Activated CD8-positive, alpha-beta memory T cell treated with anti-CD3 and anti-CD28 coated beads, Interleukin-2, amount 10 ng/mL, durations not matched to agents 7 days and 5 days (primary cell): ENCODE data around the gene AKT3. TPM values are rescaled to one million over a fixed set of nuclear protein-coding genes. Genes with fewer than 3 reads are reported as not detected.

Experiments used
- ATAC-seq: fragments of 150-1000 bp; cut with Tn5 transposase; one replicate; pipeline ENCODE4 v1.10.0; 2021; ENCODE audit warnings: moderate library complexity
- CTCF ChIA-PET: fragments of 350-600 bp; sonication (Branson Sonifier 250); formaldehyde crosslinking; loops from one replicate; lab custom pipeline; 2021; ENCODE audit warnings: antibody characterized with exemption; lab: Charles Lee
- DNase-seq: peaks from one replicate; pipeline ENCODE4 v3.0.0-alpha.2; 2020
- H3K27ac Mint-ChIP-seq: one replicate; pipeline ENCODE4 v1.8.0; 2021; ENCODE audit warnings: mild to moderate bottlenecking, mixed read lengths
- H3K27me3 Mint-ChIP-seq: one replicate; pipeline ENCODE4 v1.8.0; 2021; ENCODE audit warnings: mixed read lengths
- H3K36me3 Mint-ChIP-seq: one replicate; pipeline ENCODE4 v1.8.0; 2021; ENCODE audit warnings: mild to moderate bottlenecking, mixed read lengths
- H3K4me1 Mint-ChIP-seq: one replicate; pipeline ENCODE4 v1.8.0; 2021; ENCODE audit warnings: mixed read lengths
- H3K4me3 Mint-ChIP-seq: one replicate; pipeline ENCODE4 v1.8.0; 2021; ENCODE audit warnings: mild to moderate bottlenecking, moderate library complexity, mixed read lengths
- H3K9me3 Mint-ChIP-seq: one replicate; pipeline ENCODE4 v1.8.0; 2022; ENCODE audit warnings: low read depth, mixed read lengths
- total RNA-seq, 2 experiments: library from RNA; stranded (reverse); gene quantifications; one replicate each; pipeline ENCODE4 v1.2.3, GENCODE V29; 2021

The AKT3 gene
- total RNA-seq, 2 experiments from 2014 or later: 40.8 to 42.6 TPM

DNA sequence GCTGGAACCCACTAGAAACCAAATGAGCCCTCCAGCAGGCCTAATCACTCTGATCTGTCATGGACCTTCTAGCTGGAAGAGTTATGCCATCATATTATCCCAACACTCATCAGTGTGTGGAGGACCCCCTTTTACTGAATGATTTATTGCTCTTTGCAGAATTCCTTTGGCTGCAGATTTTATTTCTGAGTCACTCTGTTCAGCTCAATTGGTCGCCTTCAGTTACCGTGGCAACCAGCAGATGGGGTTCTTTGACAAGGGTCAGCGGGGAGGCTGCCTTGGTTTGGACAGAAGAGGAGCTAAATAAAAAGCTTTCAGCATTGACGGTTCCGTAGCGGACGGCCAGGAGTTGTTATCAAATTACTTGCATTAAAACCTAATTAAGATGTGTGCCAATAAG, 374.1 kb downstream of the AKT3 start:
- ATAC-seq (no peak), DNase-seq (no peak)
- H3K27ac Mint-ChIP-seq: no peak overlapping the region
- H3K36me3 Mint-ChIP-seq: peaks cover 3% of the 10 kb centered on the region
- CTCF ChIA-PET: interaction anchor here (1.2 kb wide), 2 partner anchors 25 to 272 kb away, joined by 3 to 4 read pairs; no protein-coding TSS in a partner anchor
- no peaks in the 10 kb centered on the region for H3K27me3 Mint-ChIP-seq
- no peak overlapping the region for H3K4me3 Mint-ChIP-seq
- H3K9me3 Mint-ChIP-seq: no peaks in the 10 kb centered on the region
- peaks cover 11% of the 10 kb centered on the region for H3K4me1 Mint-ChIP-seq

DNA sequence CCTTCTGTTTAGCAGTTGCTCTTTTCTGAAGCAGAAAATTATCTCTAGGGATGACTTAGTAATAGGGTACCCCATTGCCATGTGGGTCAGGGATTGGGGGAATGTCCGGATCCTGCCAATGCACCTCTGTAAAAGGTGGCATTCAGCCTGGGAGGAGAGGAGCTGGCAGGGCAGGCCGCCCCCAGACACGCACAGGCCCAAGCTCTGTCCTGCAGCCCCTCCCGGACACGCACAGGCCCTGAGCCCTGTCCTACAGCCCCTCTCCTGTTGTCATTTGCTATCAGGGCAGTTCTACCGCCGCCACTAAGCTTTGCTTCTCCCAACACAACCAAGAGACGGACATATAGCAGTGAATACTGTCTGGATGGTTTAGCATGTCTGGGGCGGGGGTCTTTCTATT, 375.1 kb downstream of the AKT3 start:
- Mint-ChIP-seq H3K27me3 (no peaks in the 10 kb centered on the region), H3K9me3 (no peaks in the 10 kb centered on the region)
- CTCF ChIA-PET: no interaction called here

DNA sequence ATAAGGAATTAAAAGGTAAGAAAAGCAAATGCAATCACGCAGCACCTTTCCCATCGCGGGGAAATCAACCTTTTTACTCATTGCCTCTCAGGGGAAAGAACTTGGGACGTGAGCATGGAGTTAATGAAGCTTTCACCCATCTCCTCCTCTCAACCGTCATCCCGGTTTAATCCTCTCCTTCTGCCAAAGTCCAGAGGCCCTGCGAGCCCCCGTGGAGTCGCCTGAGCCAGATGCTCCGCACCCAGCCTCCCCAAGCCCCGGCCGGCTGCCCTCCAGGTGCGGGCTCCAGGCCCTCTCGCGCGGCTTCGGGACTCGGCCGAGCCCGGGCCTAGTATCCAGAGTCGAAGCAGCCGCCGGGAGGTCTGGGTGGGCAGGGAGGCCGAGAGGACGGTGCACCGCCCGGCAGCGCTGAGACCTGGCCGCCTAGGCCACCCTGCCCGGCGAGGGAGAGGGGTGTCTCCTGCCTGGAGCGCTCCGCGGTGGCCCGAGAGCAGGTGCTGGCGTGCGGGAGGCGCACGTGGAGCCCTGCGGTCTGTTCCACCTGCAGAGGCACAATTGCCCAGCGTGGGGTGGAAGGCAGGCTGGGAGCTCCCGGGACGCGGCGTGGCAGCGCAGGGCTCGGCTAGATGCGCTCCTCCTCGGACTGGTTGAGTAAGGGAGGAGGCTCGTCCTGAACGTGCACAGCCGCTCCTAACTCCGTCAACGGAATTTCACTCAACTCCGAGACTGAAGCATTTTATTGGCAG, 375.7 kb downstream of the AKT3 start:
- H3K4me1 Mint-ChIP-seq: peaks cover 8% of the 10 kb centered on the region
- no peaks in the 10 kb centered on the region for H3K9me3 Mint-ChIP-seq
- no peak overlapping the region for H3K27ac Mint-ChIP-seq
- H3K27me3 Mint-ChIP-seq: no peaks in the 10 kb centered on the region
- ATAC-seq (no peak), DNase-seq (no peak)
- peaks cover 3% of the 10 kb centered on the region for H3K36me3 Mint-ChIP-seq
- CTCF ChIA-PET: no interaction called here
- H3K4me3 Mint-ChIP-seq: no peak overlapping the region

More for the DNA sequence above, 375.1 kb downstream of the AKT3 start:
- Mint-ChIP-seq H3K27ac (no peak overlapping the region), H3K4me3 (no peak overlapping the region), H3K4me1 (peaks cover 8% of the 10 kb centered on the region), H3K36me3 (peaks cover 3% of the 10 kb centered on the region)
- ATAC-seq: no peak
- no peak for DNase-seq

DNA sequence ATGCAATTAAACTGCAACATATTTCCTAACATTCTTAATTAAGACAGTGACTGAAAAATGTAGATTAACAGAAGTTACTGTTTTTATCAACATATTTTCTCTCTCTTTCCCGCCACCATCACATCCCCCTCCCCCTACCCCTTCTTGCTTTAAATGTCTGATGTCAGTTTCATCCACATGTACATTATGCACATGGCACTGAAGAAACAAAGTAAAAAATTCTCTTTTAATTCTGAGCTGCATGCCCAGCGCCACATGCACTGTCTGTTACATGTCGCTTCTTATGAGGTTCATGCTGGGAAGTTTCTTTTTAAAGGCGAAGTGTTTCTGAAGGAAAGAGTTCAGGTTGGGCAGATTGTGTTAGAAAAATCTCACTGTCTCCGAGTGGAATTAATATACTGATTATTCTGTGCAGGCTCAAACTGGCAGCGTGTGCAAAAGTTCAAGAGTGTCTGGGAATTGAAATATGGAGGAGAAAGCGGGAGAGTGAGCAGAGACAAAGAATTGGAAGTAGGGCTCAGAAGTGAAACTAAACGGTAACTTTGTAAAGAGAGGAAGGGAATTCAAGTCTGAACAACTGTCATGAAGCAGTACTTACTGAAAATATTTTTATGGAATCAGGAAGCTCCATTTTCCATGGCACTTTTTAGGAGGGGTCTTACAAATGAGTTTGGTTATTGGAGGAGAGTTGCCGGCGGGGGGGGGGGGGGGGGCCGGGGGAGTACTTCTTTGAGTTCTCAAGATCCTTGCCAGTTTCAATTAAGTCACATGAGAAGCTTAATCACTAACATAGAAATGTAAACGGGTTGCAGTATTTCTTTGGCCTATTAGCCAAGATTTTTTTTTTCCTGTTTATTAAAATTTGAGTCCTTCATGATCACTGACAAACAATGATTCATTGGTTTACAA, 376.6 kb downstream of the AKT3 start:
- Mint-ChIP-seq H3K36me3 (peaks cover 3% of the 10 kb centered on the region), H3K27ac (peak overlapping the region; percentile 79), H3K4me1 (peaks cover 8% of the 10 kb centered on the region), H3K27me3 (no peaks in the 10 kb centered on the region), H3K4me3 (peak overlapping the region; percentile 75), H3K9me3 (no peaks in the 10 kb centered on the region)
- DNase-seq (no peak), ATAC-seq (no peak)
- CTCF ChIA-PET: no interaction called here

DNA sequence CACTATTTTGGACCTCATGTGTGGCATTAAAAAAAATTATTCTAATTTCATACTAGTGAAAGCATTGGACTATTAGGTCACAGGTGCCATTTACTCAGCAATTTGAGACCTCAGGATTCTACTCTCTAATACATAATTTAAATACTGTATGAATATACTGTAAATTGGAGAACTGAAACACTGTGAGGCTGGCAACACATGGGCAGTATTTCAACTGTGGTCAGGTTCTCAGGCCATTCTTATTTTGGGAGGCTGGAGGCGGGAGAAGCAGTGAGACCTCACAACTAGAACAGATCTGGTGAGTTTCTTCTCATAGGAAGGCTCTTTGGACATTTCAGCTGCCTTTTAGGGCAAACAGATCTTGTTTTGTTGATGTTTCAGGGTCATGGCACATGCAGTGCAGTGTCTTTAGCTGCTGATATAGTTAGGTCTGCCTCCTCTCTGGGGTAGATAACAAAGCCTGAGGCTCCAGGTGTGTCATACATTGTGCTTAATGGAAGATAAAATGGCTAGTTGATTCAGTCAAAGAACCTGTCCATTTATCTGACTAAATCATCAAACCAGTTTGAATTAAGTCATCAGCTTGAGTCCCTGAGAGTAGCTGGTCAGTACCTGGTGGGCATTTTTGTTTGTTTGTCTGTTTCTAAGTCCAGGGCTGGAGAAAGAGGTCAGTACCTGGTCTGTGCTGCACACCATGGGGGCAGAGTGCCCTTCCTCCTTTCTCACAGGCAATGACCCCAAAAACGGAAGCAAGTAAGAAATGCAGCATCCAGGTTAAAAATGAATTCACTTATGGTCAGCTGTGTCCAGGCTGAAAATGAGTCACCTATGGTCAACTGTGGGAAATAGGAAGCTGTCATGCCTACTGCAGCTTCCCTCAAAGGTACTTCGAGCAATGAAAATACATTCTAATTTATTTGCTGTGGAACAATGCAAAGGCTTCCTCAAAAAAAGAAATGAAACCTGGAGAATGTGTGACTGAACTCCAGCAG, 378.0 kb downstream of the AKT3 start:
- no peak overlapping the region for H3K27ac Mint-ChIP-seq
- DNase-seq (no peak), ATAC-seq (no peak)
- H3K9me3 Mint-ChIP-seq: no peaks in the 10 kb centered on the region
- peaks cover 8% of the 10 kb centered on the region for H3K4me1 Mint-ChIP-seq
- no peak overlapping the region for H3K4me3 Mint-ChIP-seq
- H3K36me3 Mint-ChIP-seq: peaks cover 3% of the 10 kb centered on the region
- CTCF ChIA-PET: no interaction called here
- H3K27me3 Mint-ChIP-seq: no peaks in the 10 kb centered on the region

DNA sequence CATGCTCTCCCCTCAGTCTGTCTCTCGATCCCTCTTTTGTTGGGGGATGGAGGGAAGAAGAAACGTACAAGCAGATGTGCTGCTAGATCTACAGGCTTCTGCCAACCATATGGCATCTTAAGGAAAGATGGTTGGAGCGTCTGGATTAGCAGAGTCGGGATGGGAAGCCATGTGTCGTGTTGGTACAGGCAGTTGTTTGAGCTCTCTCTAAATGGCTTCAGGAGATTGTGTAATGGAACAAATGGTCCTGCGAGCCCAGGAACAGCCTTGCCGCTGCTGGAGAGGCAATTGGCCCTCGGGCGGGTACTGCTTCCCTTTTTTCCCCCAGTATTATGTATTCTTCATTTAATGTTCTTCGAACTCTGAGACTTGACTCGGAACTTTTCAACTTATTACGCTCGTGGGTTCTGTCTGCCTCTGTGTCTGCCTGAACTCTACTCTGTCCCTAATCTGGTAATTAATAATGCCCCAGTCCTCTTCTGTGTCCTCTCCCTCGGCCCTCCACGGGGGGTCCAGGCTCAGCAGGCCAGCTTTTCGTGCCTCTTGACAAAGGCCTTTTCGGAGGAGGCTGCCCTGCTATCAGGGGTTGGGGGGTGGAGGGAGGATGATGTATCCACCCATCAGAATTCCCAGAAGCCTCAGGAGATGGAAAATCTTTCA, 378.9 kb downstream of the AKT3 start:
- no peak for ATAC-seq
- no peaks in the 10 kb centered on the region for H3K9me3 Mint-ChIP-seq
- H3K4me3 Mint-ChIP-seq: no peak overlapping the region
- no peaks in the 10 kb centered on the region for H3K27me3 Mint-ChIP-seq
- H3K36me3 Mint-ChIP-seq: peaks cover 3% of the 10 kb centered on the region
- H3K4me1 Mint-ChIP-seq: peaks cover 8% of the 10 kb centered on the region
- CTCF ChIA-PET: no interaction called here
- DNase-seq: no peak
- no peak overlapping the region for H3K27ac Mint-ChIP-seq

DNA sequence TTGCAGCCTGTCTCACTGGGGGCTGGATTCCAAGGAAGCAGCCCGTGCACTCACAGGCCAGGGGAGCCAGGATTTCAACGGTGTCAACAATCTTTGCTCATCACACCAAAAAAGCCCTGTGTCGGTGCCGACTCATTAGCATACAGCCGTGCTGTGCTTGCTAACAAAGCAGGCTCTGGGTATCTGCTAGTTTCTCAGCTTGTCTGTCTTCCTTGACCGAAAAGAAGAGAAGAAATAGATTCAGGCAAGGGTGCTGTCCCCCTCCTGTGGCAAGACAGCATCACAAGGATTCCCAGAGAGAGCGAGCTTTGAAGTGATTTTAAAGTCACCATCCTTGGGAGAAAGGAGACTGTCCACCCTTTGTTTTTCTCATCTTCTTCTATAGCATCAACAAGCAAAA, 379.5 kb downstream of the AKT3 start:
- CTCF ChIA-PET: no interaction called here
- H3K27ac Mint-ChIP-seq: no peak overlapping the region
- peaks cover 8% of the 10 kb centered on the region for H3K4me1 Mint-ChIP-seq
- no peaks in the 10 kb centered on the region for H3K27me3 Mint-ChIP-seq
- DNase-seq (no peak), ATAC-seq (no peak)
- no peak overlapping the region for H3K4me3 Mint-ChIP-seq
- H3K9me3 Mint-ChIP-seq: no peaks in the 10 kb centered on the region
- H3K36me3 Mint-ChIP-seq: peaks cover 3% of the 10 kb centered on the region

DNA sequence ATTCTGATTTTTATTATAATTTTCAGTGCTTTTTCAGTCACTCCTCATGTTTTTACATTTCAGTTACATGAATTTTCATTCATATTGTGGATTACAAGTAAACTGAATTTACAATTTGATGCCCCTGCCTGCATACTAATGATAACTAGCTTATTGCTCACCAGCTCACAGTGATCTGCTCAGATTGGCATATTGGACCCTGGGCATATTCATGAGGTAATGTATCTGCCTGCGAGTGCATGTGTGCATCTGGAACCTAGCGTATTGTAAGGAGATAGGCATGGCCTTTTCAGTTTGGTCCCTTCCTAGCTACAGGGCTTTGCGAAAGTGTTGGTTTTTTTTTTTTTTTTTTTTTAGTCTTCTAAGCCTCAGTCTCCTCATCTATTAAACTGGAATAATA, 380.5 kb downstream of the AKT3 start:
- Mint-ChIP-seq H3K36me3 (peaks cover 3% of the 10 kb centered on the region), H3K9me3 (no peaks in the 10 kb centered on the region), H3K27ac (no peak overlapping the region), H3K27me3 (no peaks in the 10 kb centered on the region), H3K4me1 (peaks cover 8% of the 10 kb centered on the region), H3K4me3 (no peak overlapping the region)
- ATAC-seq: no peak
- no peak for DNase-seq
- CTCF ChIA-PET: interaction anchor here (0.8 kb wide), 1 partner anchor 11 kb away, joined by 4 read pairs; no protein-coding TSS in a partner anchor

DNA sequence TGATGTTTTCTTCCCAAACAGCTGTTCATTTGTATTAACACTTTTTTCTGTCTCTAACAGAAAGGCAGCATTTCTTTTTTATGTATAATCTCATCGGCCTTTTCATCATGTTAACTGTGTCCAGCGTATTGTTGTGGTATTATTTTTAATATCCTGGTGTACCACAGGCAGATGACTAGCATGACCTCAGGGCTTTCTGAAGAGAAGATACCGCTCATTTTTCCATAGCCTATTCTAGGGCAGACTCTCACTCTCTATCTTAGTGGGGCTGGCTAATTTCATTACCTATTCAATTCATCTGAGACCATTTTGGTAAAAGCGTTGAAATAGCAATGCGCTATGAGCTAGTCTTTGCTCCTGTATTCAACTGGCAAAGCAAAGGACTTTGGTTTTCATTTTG, 384.3 kb downstream of the AKT3 start:
- ATAC-seq: no peak
- H3K36me3 Mint-ChIP-seq: no peaks in the 10 kb centered on the region
- no peaks in the 10 kb centered on the region for H3K9me3 Mint-ChIP-seq
- H3K4me1 Mint-ChIP-seq: peaks cover 2% of the 10 kb centered on the region
- no peak overlapping the region for H3K27ac Mint-ChIP-seq
- DNase-seq: no peak
- H3K4me3 Mint-ChIP-seq: no peak overlapping the region
- CTCF ChIA-PET: no interaction called here
- no peaks in the 10 kb centered on the region for H3K27me3 Mint-ChIP-seq

DNA sequence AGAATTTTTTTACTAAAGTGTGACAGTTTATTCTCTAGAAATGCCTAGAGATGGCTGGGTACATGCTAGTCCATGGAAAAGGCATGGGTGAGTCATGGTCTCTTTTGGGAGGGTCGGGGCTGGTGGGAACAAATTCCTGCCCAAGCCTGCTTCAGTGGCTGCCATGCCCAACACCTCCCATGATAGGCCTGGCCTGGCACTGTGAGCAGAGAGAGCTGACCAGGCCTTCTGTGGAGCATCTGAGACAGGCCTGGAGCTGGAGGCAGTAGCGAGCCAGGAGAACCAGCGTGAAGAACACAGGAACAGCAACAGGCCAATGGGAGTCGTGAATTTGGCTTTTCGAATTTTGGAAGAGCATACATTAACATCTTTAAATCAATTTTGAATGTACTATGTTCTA, 385.0 kb downstream of the AKT3 start:
- H3K27ac Mint-ChIP-seq: no peak overlapping the region
- H3K36me3 Mint-ChIP-seq: no peaks in the 10 kb centered on the region
- H3K9me3 Mint-ChIP-seq: no peaks in the 10 kb centered on the region
- no peak for DNase-seq
- CTCF ChIA-PET: no interaction called here
- H3K27me3 Mint-ChIP-seq: no peaks in the 10 kb centered on the region
- H3K4me3 Mint-ChIP-seq: no peak overlapping the region
- peaks cover 2% of the 10 kb centered on the region for H3K4me1 Mint-ChIP-seq
- ATAC-seq: no peak

DNA sequence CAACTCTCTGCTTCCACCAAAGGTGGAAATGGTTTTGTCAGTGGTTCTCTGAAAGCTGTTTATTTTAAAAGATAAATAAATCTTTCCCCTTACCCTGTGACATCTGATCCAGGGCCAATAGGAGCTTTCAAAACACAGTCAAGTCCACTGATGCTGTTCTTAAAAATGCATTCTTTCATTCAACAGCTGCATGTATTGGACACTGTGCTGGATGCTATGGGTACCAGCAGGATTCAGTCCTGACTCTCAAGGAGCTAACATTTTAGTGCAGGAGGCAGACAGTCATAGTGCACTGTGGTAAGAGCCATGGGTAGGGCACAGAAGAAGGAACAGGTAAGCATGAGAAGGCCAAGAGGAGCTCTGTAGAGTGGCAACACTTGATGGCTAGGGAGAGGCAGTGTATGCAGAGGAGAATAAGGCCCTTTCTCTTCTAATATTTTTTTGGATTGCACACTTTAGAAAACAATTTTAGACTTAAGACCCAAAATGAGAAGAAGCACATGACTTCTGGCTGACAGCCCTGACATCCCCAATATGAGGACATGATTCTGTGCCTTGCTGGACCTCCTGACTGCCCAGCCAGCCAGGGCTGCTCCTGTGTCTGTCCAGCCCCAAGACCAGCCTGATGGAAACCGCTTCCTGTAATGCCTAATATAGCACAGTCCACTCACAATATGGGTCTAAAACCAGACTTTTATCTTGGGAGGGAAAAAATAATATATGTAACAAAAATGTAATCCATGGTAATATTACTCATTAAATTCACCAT, 386.9 kb downstream of the AKT3 start:
- CTCF ChIA-PET: no interaction called here
- no peak overlapping the region for H3K4me3 Mint-ChIP-seq
- no peak for ATAC-seq

DNA sequence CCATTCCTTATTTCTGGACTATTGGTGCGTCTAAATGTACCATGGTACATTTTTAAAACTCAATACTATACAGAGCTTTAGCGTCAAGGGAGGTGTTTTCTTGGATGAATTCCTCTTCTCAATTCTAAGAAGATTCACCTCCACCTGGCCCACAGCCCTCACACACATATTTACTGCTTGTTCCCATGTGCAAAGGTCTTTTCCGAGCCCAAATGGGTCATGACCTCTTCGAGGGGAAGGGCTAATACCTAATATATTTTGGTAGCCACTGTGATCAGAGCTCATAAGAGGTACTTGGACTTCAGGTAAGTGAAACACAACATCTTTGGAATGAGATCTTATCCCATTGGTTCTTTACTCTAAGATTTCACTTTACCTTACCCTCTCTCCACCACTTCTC, 388.3 kb downstream of the AKT3 start:
- Mint-ChIP-seq H3K4me1 (peaks cover 8% of the 10 kb centered on the region), H3K27me3 (no peaks in the 10 kb centered on the region), H3K36me3 (no peaks in the 10 kb centered on the region), H3K27ac (no peak overlapping the region), H3K9me3 (no peaks in the 10 kb centered on the region), H3K4me3 (no peak overlapping the region)
- CTCF ChIA-PET: no interaction called here
- DNase-seq (no peak), ATAC-seq (no peak)

More for the DNA sequence above, 386.9 kb downstream of the AKT3 start:
- H3K27me3 Mint-ChIP-seq: no peaks in the 10 kb centered on the region
- no peak for DNase-seq
- H3K4me1 Mint-ChIP-seq: peaks cover 8% of the 10 kb centered on the region
- H3K36me3 Mint-ChIP-seq: no peaks in the 10 kb centered on the region
- no peaks in the 10 kb centered on the region for H3K9me3 Mint-ChIP-seq
- no peak overlapping the region for H3K27ac Mint-ChIP-seq
